Activated T-helper 2 cell treated with anti-CD3 and anti-CD28 coated beads, Interferon-gamma antibody, Interleukin-2, Interleukin-4, amounts not matched to agents 10 μg/mL and 5 μg/mL and 100 μg/mL, durations not matched to agents 14 hours and 24 hours and 36 hours (primary cell): ENCODE results near the gene SLC38A6. TPM values are rescaled to one million over a fixed set of nuclear protein-coding genes. Genes with fewer than 3 reads are reported as not detected.

Experiments used
- DNase-seq: peaks from one replicate; pipeline ENCODE4 v3.0.0; 2021; ENCODE audit warnings: low spot score
- H3K27ac Mint-ChIP-seq: one replicate; pipeline ENCODE4 v1.8.0; 2021; ENCODE audit warnings: mixed read lengths
- H3K27me3 Mint-ChIP-seq: one replicate; pipeline ENCODE4 v1.8.0; 2021; ENCODE audit warnings: low read depth, mixed read lengths
- H3K36me3 Mint-ChIP-seq: one replicate; pipeline ENCODE4 v1.8.0; 2021; ENCODE audit warnings: low read depth, mixed read lengths
- H3K4me1 Mint-ChIP-seq: one replicate; pipeline ENCODE4 v1.8.0; 2021; ENCODE audit warnings: low read depth, mixed read lengths
- H3K4me3 Mint-ChIP-seq: one replicate; pipeline ENCODE4 v1.8.0; 2021; ENCODE audit warnings: low read depth, mild to moderate bottlenecking, moderate library complexity, mixed read lengths
- H3K9me3 Mint-ChIP-seq: one replicate; pipeline ENCODE4 v1.8.0; 2021; ENCODE audit warnings: mixed read lengths
- intact Hi-C: fragments of 100-400 bp; cut with micrococcal nuclease; formaldehyde crosslinking; loops from one replicate; pipeline ENCODE4 v1.15.1; 2023
- total RNA-seq: library from RNA; stranded (reverse); gene quantifications from 2 replicates; pipeline ENCODE4 v1.2.3, GENCODE V29; 2022

The SLC38A6 gene
- total RNA-seq, 1 donor from 2014 or later = 5.2 TPM

DNA sequence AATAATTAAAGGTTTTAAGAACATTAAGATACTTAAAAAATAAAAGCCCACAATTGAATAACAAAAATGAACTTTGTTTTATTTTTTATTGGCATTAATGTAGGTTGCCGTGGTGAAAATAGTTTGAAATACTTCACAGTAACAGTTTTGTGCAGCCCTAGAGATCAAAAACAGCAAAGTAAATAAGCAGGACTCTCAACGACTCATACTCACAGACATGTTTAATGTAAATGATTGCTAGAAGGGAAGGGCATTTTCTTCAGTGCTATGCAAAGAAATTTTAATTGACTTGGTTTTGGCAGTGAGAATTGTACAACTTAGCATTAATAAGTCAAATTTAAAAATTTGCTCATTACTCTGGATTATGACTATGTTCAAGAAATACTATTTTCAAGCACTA lies 16.1 kb upstream of the SLC38A6 start:
- H3K9me3 Mint-ChIP-seq = peaks cover 23% of the 10 kb centered on the region
- intact Hi-C loops = loop anchor here (2.0 to 5.0 kb wide), 2 partner anchors 18 to 108 kb away; no protein-coding TSS in a partner anchor
- H3K27me3 Mint-ChIP-seq = no peaks in the 10 kb centered on the region
- H3K27ac Mint-ChIP-seq = no peak overlapping the region
- H3K4me1 Mint-ChIP-seq = peaks cover 11% of the 10 kb centered on the region
- DNase-seq = no peak
- no peak overlapping the region for H3K4me3 Mint-ChIP-seq
- peaks cover 34% of the 10 kb centered on the region for H3K36me3 Mint-ChIP-seq

DNA sequence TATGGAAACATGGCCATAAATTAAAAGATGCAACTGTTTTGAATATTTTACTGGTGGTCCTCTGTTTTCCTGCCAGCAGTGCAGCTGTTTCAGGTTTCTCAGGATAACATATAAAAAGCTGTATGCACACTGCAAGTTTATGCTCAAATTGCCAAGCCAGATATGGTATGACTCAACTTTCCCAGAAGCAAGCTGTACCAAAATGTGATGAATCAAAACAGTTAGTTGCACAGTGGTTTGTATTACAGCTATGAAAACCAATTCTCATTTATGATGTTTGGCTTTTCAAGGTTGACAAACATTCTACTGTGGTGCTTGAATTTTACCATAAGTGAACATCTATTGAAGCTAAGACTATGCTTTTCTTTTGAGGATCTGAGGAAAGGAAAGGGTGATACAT lies 15.6 kb upstream of the SLC38A6 start:
- no peak for DNase-seq
- peak overlapping the region; percentile 55 for H3K27ac Mint-ChIP-seq
- H3K4me3 Mint-ChIP-seq = no peak overlapping the region
- intact Hi-C loops = loop anchor here (2.0 to 5.0 kb wide), 2 partner anchors 19 to 108 kb away; no protein-coding TSS in a partner anchor
- H3K4me1 Mint-ChIP-seq = peaks cover 11% of the 10 kb centered on the region
- peaks cover 29% of the 10 kb centered on the region for H3K36me3 Mint-ChIP-seq
- H3K9me3 Mint-ChIP-seq = peaks cover 18% of the 10 kb centered on the region
- no peaks in the 10 kb centered on the region for H3K27me3 Mint-ChIP-seq

DNA sequence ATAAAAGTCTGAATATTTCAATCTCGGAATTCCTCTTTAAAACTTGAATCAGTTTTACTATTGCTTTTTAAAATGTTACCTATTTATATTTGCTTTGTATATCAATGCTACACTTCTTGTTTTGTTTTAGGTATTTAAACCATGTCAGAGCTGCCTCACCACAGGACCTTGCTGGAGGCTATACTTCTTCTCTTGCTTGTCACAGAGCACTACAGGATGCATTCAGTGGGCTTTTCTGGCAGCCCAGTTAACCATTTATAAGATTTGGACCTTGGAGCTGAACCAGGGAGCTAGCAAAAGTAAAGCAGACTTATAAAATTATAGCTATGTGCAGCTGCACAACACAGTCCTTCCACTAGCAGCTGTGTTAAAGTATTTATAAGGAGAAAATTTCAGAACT lies 12.9 kb upstream of the SLC38A6 start:
- peaks cover 34% of the 10 kb centered on the region for H3K36me3 Mint-ChIP-seq
- intact Hi-C loops = loop anchor here (5.0 kb wide), 1 partner anchor 111 kb away; no protein-coding TSS in a partner anchor
- H3K4me3 Mint-ChIP-seq = no peak overlapping the region
- peaks cover 11% of the 10 kb centered on the region for H3K4me1 Mint-ChIP-seq
- peaks cover 5% of the 10 kb centered on the region for H3K9me3 Mint-ChIP-seq
- no peak for DNase-seq
- H3K27me3 Mint-ChIP-seq = no peaks in the 10 kb centered on the region
- no peak overlapping the region for H3K27ac Mint-ChIP-seq

DNA sequence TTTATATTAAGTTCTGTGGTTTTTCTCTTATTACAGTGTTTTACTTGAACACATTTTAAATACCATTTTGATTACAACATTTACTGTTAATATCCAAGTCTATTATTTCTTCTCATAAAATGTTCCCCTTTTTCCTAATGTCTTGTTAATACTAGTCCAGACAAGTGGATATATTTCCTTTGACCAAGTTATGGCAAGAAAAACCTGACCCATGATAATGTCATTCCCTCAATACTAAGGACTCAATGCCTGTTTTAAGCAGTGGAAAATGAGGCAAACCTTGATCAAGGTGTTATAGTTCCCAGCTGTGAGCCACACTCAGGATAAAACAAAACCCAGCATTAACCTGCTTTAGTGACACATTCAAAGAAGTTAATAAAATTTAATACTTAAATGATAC lies 12.4 kb upstream of the SLC38A6 start:
- Mint-ChIP-seq H3K27me3 (no peaks in the 10 kb centered on the region), H3K4me3 (no peak overlapping the region), H3K9me3 (no peaks in the 10 kb centered on the region), H3K4me1 (peaks cover 11% of the 10 kb centered on the region), H3K36me3 (peaks cover 31% of the 10 kb centered on the region), H3K27ac (no peak overlapping the region)
- DNase-seq = no peak
- intact Hi-C loops = loop anchor here (5.0 kb wide), 1 partner anchor 111 kb away; no protein-coding TSS in a partner anchor

DNA sequence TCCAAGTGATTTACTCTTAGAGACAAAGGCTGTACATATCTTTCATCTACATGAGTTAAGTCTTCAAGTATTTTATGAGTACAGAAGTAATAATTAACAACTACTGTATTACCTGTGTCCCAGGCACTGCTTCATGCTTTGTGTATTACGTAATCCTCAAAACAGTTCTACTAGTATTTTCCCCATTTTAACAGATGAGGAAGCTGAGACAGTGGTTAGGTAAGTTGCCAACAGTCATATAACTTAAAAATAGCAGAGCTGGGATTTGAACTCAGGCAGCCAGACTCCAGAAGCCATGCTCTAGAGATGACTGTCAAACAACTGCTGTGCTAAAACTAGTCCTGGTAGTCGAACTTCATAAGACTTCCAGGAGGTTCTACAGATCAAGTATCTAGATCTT lies 10.9 kb upstream of the SLC38A6 start:
- no peak overlapping the region for H3K4me3 Mint-ChIP-seq
- no peak overlapping the region for H3K27ac Mint-ChIP-seq
- H3K36me3 Mint-ChIP-seq = peaks cover 29% of the 10 kb centered on the region
- intact Hi-C loops = no loop called here
- no peaks in the 10 kb centered on the region for H3K27me3 Mint-ChIP-seq
- DNase-seq = no peak
- H3K9me3 Mint-ChIP-seq = no peaks in the 10 kb centered on the region
- H3K4me1 Mint-ChIP-seq = peaks cover 8% of the 10 kb centered on the region

DNA sequence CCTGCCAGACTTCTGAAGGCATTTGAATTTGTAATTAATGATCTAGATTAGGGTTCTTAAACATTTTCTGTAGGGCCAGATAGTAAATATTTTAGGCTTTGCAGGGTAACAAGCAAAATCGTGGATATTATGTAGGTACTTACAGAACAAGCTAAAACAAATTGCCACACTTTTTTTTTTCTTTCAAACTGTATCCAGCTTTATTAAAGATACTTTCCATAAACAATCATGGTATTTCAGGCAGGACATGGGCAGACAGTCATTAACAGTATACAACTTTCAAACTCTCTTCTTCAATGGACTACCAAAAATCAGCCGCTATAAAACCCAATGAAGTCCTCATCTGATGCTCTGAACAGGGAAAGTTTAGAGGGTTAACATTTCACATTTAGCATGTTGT lies 9.8 kb upstream of the SLC38A6 start:
- Mint-ChIP-seq H3K4me1 (peaks cover 4% of the 10 kb centered on the region), H3K9me3 (no peaks in the 10 kb centered on the region), H3K4me3 (no peak overlapping the region), H3K36me3 (peaks cover 27% of the 10 kb centered on the region), H3K27me3 (no peaks in the 10 kb centered on the region), H3K27ac (no peak overlapping the region)
- DNase-seq = no peak
- intact Hi-C loops = no loop called here

DNA sequence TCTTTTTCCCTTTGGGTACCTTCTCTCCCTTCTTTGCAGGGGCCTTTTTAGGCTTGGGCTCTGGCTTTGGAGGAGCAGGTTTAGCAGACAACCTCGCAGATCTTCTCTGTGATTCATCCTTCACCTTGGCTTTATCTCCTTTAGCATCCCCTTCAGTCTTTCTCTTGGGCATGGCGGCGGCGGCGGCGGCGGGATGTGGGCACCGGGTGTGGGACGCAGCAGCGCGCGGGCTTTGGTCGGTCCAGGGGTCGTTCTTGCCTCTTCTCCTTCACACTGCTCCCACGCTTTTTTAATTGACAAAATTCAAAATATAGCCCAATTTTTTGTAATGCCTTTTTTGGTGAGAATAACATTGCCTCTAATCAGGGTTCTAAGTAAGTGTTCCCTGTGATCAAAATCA lies 8.8 kb upstream of the SLC38A6 start:
- intact Hi-C loops = no loop called here
- Mint-ChIP-seq H3K36me3 (peaks cover 32% of the 10 kb centered on the region), H3K4me1 (peaks cover 5% of the 10 kb centered on the region), H3K4me3 (no peak overlapping the region), H3K9me3 (no peaks in the 10 kb centered on the region), H3K27ac (no peak overlapping the region), H3K27me3 (no peaks in the 10 kb centered on the region)
- DNase-seq = no peak

DNA sequence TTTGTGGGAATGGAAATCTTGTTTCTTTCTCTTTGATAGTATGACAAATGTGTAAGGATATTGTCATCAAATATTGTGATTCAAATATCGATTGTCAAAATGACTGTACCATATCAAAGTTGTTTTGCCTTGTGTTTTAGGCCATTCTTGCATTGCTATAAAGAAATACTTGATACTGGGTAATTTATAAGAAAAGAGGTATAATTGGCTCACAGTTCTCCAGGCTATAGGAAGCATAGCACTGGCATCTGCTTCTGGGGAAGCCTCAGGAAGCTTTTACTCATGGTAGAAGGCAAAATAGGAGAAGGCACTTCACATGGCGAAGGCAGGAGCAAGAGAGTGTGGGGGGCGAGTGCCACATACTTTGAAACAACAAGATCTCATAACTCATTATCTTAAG lies 8.0 kb upstream of the SLC38A6 start:
- H3K4me3 Mint-ChIP-seq = no peak overlapping the region
- no peaks in the 10 kb centered on the region for H3K9me3 Mint-ChIP-seq
- peaks cover 8% of the 10 kb centered on the region for H3K4me1 Mint-ChIP-seq
- DNase-seq = no peak
- peaks cover 38% of the 10 kb centered on the region for H3K36me3 Mint-ChIP-seq
- H3K27ac Mint-ChIP-seq = no peak overlapping the region
- intact Hi-C loops = no loop called here
- no peaks in the 10 kb centered on the region for H3K27me3 Mint-ChIP-seq

DNA sequence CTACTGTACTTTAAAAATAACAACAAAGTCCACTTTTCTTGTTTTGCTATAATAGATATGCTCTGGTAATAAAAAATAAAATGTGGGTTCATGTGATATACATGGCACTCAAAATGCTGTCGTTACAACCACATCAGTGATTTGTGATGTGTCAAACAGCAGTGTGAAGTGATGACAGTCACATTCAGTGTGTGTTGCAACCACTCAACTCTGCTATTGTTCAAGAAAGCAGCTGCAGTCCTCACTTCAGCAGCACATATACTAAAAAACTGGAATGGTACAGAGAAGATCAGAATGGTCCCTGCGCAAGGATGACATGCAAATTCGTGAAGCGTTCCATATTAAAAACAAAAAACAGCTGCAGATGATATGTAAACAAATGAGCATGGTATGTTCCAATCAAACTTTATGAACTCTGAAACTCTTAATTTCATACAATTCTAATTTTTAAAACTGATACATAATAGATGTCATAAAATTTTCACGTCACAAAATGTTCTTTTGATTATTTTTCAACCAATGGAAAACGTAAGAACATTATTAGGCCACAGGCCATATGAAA lies 6.9 kb upstream of the SLC38A6 start:
- intact Hi-C loops = no loop called here
- Mint-ChIP-seq H3K27me3 (no peaks in the 10 kb centered on the region), H3K9me3 (no peaks in the 10 kb centered on the region), H3K4me3 (no peak overlapping the region), H3K4me1 (peaks cover 13% of the 10 kb centered on the region), H3K36me3 (peaks cover 43% of the 10 kb centered on the region), H3K27ac (no peak overlapping the region)
- no peak for DNase-seq

DNA sequence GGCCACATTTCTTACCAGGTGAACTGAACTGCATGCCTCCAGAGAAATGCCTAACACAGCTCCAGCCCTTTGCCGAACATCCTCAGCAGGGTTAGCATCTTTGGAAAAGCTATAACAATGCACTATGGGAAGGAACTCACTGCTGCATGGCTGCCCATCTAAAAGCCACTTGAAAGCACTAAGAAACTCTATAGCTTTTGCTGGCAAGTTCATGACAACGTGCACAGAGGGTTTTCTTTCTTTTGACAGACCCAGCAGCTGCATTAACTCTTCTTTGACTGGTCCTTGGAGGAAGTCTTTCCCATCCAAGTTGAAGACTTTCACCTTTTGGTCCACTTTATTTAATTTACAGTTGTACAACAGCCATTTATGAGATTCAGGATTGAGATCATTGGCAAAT lies 5.5 kb upstream of the SLC38A6 start:
- no peak overlapping the region for H3K27ac Mint-ChIP-seq
- H3K4me3 Mint-ChIP-seq = no peak overlapping the region
- intact Hi-C loops = no loop called here
- peaks cover 45% of the 10 kb centered on the region for H3K36me3 Mint-ChIP-seq
- H3K9me3 Mint-ChIP-seq = no peaks in the 10 kb centered on the region
- DNase-seq = no peak
- peaks cover 25% of the 10 kb centered on the region for H3K4me1 Mint-ChIP-seq
- H3K27me3 Mint-ChIP-seq = no peaks in the 10 kb centered on the region

DNA sequence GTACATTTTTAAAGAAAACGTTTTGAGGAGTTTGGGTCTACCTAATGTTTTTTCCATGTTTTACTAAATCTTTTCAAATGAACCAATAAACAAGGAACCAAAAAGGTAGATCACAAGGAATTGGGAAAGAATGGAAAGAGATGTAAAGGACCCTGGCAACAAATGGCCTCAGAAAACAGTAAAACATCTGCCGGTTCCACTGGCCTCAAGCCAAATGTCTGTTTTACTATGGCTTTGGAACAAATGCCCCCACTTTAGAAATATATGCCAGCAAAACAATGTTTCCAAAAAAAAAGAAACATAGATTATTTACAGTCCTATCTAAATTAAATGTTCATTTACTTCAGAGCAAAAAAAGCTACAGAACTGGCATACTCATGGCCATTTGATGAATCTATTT lies 3.2 kb upstream of the SLC38A6 start:
- Mint-ChIP-seq H3K4me1 (peaks cover 26% of the 10 kb centered on the region), H3K4me3 (no peak overlapping the region), H3K27me3 (no peaks in the 10 kb centered on the region), H3K27ac (no peak overlapping the region), H3K9me3 (no peaks in the 10 kb centered on the region), H3K36me3 (peaks cover 35% of the 10 kb centered on the region)
- intact Hi-C loops = no loop called here
- no peak for DNase-seq

DNA sequence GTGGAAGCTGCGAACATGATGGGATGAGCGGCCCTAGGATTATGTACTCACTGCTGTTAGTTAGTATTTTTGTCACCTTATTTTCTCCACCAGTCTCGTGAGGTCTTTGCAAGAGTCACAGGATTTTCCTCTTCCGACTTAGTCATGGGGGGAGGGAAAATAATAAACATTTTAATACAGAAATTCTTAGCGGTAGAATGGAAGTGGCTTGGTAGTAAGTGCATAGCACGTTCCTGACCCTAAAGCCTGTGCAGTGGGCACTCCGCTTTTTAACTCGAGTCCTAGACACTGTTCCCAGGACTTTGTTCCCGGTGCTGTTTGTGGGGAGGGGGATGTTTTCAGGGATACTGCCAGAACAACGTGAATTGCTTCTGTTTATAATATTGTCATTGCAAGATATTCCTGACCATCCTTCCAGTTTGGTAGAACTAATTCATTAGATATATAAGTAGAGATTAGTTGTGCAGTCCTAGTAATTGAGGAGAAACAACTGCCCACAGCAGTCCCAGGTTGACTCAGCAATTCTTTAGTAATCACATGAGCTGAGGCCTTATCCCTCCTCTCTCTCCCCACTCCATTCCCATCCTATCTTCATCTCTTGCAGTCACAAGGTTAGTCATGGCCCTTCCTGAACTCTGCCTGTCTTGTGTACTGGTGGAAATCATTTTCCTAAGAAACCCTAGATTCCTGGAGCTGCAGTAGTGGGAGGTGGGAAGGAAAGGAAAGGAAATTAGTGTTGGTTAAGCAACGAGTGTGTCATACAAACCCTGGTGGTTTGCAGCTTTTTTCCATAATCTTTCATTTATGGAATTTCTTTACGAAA lies 799 bp downstream of the SLC38A6 start:
- intact Hi-C loops = loop anchor here (1.0 to 5.0 kb wide), 3 partner anchors 195 to 259 kb away; no protein-coding TSS in a partner anchor
- H3K27ac Mint-ChIP-seq = no peak overlapping the region
- DNase-seq = no peak
- no peaks in the 10 kb centered on the region for H3K27me3 Mint-ChIP-seq
- H3K9me3 Mint-ChIP-seq = no peaks in the 10 kb centered on the region
- H3K4me1 Mint-ChIP-seq = peaks cover 24% of the 10 kb centered on the region
- no peak overlapping the region for H3K4me3 Mint-ChIP-seq
- peaks cover 21% of the 10 kb centered on the region for H3K36me3 Mint-ChIP-seq

DNA sequence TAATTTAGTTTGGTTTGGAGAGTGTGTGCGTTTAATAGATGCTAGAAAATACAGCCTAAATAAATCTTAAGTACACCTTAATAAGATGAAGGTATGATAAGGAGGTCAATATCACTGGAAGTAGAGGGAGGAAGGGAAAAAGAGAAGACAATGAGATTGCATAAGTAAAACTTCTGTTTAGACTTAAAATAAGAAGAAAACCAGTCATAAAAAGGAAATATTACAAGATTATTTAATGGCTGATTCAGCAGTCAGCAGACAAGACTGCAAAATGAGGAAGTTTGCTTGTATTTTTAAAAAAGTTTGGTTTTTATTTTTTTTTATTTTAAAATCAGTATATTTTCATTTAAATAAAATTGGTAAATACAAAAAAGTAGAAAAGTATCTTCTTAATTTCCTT lies 3.2 kb downstream of the SLC38A6 start:
- no peak for DNase-seq
- Mint-ChIP-seq H3K4me1 (peaks cover 14% of the 10 kb centered on the region), H3K27ac (no peak overlapping the region), H3K9me3 (no peaks in the 10 kb centered on the region), H3K27me3 (no peaks in the 10 kb centered on the region), H3K4me3 (no peak overlapping the region), H3K36me3 (peaks cover 10% of the 10 kb centered on the region)
- intact Hi-C loops = loop anchor here (5.0 kb wide), 1 partner anchor 193 kb away; no protein-coding TSS in a partner anchor
